Measurements from ENCODE around the gene UNC80. TPM values are rescaled to one million over a fixed set of nuclear protein-coding genes. Genes with fewer than 3 reads are reported as not detected.
"Not testable (repeated sequence)": the region's sequence is repeated elsewhere in the genome, so short reads cannot be mapped to it uniquely, and the experiment has no call there.

The UNC80 gene
- total RNA-seq, 1 donor from 2014 or later, result 0.38 TPM

DNA sequence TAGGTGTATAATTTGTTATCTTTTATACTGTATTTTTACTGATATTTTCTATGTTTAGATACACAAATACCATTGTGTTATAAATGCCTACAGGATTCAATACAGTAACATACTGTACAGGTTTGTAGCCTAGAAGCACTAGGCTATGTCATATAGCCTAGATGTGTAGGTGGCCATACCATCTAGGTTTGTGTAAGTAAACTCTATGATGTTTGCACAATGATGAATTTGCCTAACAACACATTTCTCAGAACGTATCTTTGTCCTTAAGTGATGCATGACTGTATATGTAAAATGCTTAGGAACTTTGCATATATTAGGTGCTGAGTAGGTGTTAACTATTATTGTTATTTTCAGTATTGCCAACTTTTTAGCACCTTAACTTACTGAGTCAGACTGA, 17.3 kb downstream of the UNC80 start:
- no peaks in the 10 kb centered on the region for H3K36me3 Mint-ChIP-seq
- H3K4me1 Mint-ChIP-seq, result no peaks in the 10 kb centered on the region

DNA sequence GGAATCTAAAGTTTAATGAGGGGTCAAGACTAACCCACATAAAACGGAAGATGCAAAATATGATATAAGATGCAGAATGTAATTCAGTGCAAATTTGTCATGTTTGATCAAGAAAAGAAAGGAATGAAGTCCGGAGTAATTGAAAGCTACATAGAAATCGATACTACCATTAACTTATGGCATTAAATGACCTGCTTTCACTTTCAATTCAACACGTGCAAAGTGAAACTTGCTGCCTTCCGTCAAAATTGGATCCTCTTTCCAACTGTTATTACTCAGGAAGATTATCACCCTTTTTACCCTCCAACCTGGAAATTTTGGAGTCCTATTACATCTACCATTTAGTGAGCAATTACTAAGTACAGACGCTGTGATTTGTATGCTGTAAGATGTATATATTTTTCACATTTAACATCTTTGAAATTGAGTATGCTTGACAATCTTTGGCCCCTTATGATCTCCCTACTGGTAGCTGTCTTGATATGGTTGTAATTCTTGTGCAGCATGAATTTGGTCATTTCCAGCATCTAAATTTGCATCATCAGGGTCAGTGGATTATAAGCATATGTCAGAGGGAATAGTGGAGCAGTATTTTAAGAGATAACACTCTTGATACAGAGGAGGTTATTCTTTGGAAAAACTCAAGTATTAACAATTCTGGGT, 18.6 kb downstream of the UNC80 start:
- Mint-ChIP-seq H3K4me3 (no peak overlapping the region), H3K27me3 (ENCODE audit: low read depth) (no peaks in the 10 kb centered on the region), H3K9me3 (no peaks in the 10 kb centered on the region), H3K36me3 (no peaks in the 10 kb centered on the region), H3K27ac (no peak overlapping the region), H3K4me1 (no peaks in the 10 kb centered on the region)
- TF ChIP-seq CTCF (IDR thresholded peaks at IDR 0.05; ENCODE audit: unreplicated experiment), result no peak
- DNase-seq (ENCODE audit: low spot score in 2 of 2, unreplicated experiment in 2 of 2), result no peak

More for the DNA sequence above, 17.3 kb downstream of the UNC80 start:
- Mint-ChIP-seq H3K9me3 (no peaks in the 10 kb centered on the region), H3K27me3 (ENCODE audit: low read depth) (peaks cover 2% of the 10 kb centered on the region), H3K27ac (no peak overlapping the region), H3K4me3 (no peak overlapping the region)
- TF ChIP-seq CTCF (IDR thresholded peaks at IDR 0.05; ENCODE audit: unreplicated experiment), result no peak
- no peak for DNase-seq (ENCODE audit: low spot score in 2 of 2, unreplicated experiment in 2 of 2)

GRCh38 chr2:209791151-209791550, 19.5 kb downstream of the UNC80 start:
- Mint-ChIP-seq H3K4me3 (no peak overlapping the region), H3K9me3 (no peaks in the 10 kb centered on the region), H3K27ac (no peak overlapping the region), H3K4me1 (no peaks in the 10 kb centered on the region), H3K27me3 (ENCODE audit: low read depth) (no peaks in the 10 kb centered on the region), H3K36me3 (no peaks in the 10 kb centered on the region)
- TF ChIP-seq CTCF (IDR thresholded peaks at IDR 0.05; ENCODE audit: unreplicated experiment), result no peak
- DNase-seq (ENCODE audit: low spot score in 2 of 2, unreplicated experiment in 2 of 2), result no peak

DNA sequence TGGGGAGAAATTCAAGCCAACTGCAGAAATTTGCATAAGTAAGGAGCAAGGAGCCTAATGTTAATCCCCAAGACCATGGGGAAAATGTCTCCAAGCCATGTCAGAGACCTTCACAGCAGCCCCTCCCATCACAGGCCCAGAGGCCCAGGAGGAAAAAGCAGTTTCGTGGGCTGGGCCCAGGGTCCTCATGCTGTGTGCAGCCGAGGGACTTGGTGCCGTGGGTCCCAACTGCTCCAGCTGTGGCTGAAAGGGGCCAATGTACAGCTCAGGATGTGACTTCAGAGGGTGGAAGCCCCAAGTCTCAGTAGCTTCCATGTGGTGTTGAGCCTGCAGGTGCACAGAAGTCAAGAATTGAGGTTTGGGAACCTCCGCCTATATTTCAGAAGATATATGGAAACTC, 23.8 kb downstream of the UNC80 start:
- not testable (repeated sequence) for H3K27me3 Mint-ChIP-seq (ENCODE audit: low read depth); H3K9me3 Mint-ChIP-seq; H3K27ac Mint-ChIP-seq; H3K36me3 Mint-ChIP-seq; H3K4me1 Mint-ChIP-seq; DNase-seq (ENCODE audit: low spot score in 2 of 2, unreplicated experiment in 2 of 2); H3K4me3 Mint-ChIP-seq

DNA sequence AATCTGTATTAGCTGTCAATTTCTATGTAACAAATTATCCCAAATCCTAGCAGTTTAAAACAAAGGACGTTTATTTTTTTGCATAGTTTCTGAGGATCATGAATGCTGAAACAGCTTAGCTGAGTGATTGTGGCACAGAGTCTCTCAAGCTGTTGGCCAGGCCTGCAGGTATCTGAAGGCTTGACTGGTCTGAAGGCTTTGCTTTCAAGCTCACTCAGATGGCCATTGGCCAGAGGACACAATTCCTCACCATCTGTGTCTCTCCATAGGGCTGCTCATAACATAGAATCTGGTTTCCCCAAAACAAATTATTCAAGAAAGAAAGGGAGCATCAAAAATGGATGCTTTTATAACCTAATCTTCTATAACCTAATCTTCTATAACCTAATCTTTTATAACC, 33.7 kb downstream of the UNC80 start:
- H3K4me1 Mint-ChIP-seq, result peaks cover under 1% of the 10 kb centered on the region
- H3K27ac Mint-ChIP-seq, result no peak overlapping the region
- no peak for TF ChIP-seq CTCF (IDR thresholded peaks at IDR 0.05; ENCODE audit: unreplicated experiment)
- no peaks in the 10 kb centered on the region for H3K36me3 Mint-ChIP-seq
- H3K4me3 Mint-ChIP-seq, result no peak overlapping the region
- DNase-seq (ENCODE audit: low spot score in 2 of 2, unreplicated experiment in 2 of 2), result no peak
- H3K27me3 Mint-ChIP-seq (ENCODE audit: low read depth), result no peaks in the 10 kb centered on the region
- peaks cover 6% of the 10 kb centered on the region for H3K9me3 Mint-ChIP-seq

- no peaks in the 10 kb centered on the region for H3K9me3 Mint-ChIP-seq
- H3K4me3 Mint-ChIP-seq, result no peak overlapping the region
- no peaks in the 10 kb centered on the region for H3K27me3 Mint-ChIP-seq (ENCODE audit: low read depth)
- no peak overlapping the region for H3K27ac Mint-ChIP-seq
- no peak for DNase-seq (ENCODE audit: low spot score in 2 of 2, unreplicated experiment in 2 of 2)
- peaks cover 10% of the 10 kb centered on the region for H3K4me1 Mint-ChIP-seq
- H3K36me3 Mint-ChIP-seq, result no peaks in the 10 kb centered on the region
- no peak for TF ChIP-seq CTCF (IDR thresholded peaks at IDR 0.05; ENCODE audit: unreplicated experiment)
Measured at GRCh38 chr2:209806318-209806717, 34.7 kb downstream of the UNC80 start.
